Measurements from ENCODE around the gene CNTD1. TPM values are rescaled to one million over a fixed set of nuclear protein-coding genes. Genes with fewer than 3 reads are reported as not detected.

The CNTD1 gene
- total and polyA plus RNA-seq, 2 experiments from 2014 or later: 1.1 TPM; not detected in 1

DNA sequence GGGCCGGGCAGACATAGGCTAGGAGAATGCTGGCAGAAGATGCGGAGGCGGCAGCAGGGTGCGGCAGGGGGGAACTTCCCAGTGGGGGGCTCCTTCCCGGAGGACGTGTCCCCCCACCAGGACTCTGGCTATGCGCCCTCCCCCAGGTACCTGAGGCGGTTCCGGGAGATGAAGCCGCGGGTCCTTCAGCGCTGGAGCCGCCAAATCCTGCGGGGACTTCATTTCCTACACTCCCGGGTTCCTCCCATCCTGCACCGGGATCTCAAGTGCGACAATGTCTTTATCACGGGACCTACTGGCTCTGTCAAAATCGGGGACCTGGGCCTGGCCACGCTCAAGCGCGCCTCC lies 14.9 kb upstream of the CNTD1 start:
- TF ChIP-seq, protein P1, sequence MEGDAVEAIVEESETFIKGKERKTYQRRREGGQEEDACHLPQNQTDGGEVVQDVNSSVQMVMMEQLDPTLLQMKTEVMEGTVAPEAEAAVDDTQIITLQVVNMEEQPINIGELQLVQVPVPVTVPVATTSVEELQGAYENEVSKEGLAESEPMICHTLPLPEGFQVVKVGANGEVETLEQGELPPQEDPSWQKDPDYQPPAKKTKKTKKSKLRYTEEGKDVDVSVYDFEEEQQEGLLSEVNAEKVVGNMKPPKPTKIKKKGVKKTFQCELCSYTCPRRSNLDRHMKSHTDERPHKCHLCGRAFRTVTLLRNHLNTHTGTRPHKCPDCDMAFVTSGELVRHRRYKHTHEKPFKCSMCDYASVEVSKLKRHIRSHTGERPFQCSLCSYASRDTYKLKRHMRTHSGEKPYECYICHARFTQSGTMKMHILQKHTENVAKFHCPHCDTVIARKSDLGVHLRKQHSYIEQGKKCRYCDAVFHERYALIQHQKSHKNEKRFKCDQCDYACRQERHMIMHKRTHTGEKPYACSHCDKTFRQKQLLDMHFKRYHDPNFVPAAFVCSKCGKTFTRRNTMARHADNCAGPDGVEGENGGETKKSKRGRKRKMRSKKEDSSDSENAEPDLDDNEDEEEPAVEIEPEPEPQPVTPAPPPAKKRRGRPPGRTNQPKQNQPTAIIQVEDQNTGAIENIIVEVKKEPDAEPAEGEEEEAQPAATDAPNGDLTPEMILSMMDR (conservative IDR thresholded peaks at IDR 0.05; ENCODE audit: low read depth in 2 of 2): no peak
- TF ChIP-seq ZNF114 (CRISPR knock-in tag; IDR thresholded peaks at IDR 0.05) (no peak), EZH2 (IDR thresholded peaks at IDR 0.05; ENCODE audit: low read depth, unreplicated experiment) (no peak)
- TF ChIP-seq, protein P2, sequence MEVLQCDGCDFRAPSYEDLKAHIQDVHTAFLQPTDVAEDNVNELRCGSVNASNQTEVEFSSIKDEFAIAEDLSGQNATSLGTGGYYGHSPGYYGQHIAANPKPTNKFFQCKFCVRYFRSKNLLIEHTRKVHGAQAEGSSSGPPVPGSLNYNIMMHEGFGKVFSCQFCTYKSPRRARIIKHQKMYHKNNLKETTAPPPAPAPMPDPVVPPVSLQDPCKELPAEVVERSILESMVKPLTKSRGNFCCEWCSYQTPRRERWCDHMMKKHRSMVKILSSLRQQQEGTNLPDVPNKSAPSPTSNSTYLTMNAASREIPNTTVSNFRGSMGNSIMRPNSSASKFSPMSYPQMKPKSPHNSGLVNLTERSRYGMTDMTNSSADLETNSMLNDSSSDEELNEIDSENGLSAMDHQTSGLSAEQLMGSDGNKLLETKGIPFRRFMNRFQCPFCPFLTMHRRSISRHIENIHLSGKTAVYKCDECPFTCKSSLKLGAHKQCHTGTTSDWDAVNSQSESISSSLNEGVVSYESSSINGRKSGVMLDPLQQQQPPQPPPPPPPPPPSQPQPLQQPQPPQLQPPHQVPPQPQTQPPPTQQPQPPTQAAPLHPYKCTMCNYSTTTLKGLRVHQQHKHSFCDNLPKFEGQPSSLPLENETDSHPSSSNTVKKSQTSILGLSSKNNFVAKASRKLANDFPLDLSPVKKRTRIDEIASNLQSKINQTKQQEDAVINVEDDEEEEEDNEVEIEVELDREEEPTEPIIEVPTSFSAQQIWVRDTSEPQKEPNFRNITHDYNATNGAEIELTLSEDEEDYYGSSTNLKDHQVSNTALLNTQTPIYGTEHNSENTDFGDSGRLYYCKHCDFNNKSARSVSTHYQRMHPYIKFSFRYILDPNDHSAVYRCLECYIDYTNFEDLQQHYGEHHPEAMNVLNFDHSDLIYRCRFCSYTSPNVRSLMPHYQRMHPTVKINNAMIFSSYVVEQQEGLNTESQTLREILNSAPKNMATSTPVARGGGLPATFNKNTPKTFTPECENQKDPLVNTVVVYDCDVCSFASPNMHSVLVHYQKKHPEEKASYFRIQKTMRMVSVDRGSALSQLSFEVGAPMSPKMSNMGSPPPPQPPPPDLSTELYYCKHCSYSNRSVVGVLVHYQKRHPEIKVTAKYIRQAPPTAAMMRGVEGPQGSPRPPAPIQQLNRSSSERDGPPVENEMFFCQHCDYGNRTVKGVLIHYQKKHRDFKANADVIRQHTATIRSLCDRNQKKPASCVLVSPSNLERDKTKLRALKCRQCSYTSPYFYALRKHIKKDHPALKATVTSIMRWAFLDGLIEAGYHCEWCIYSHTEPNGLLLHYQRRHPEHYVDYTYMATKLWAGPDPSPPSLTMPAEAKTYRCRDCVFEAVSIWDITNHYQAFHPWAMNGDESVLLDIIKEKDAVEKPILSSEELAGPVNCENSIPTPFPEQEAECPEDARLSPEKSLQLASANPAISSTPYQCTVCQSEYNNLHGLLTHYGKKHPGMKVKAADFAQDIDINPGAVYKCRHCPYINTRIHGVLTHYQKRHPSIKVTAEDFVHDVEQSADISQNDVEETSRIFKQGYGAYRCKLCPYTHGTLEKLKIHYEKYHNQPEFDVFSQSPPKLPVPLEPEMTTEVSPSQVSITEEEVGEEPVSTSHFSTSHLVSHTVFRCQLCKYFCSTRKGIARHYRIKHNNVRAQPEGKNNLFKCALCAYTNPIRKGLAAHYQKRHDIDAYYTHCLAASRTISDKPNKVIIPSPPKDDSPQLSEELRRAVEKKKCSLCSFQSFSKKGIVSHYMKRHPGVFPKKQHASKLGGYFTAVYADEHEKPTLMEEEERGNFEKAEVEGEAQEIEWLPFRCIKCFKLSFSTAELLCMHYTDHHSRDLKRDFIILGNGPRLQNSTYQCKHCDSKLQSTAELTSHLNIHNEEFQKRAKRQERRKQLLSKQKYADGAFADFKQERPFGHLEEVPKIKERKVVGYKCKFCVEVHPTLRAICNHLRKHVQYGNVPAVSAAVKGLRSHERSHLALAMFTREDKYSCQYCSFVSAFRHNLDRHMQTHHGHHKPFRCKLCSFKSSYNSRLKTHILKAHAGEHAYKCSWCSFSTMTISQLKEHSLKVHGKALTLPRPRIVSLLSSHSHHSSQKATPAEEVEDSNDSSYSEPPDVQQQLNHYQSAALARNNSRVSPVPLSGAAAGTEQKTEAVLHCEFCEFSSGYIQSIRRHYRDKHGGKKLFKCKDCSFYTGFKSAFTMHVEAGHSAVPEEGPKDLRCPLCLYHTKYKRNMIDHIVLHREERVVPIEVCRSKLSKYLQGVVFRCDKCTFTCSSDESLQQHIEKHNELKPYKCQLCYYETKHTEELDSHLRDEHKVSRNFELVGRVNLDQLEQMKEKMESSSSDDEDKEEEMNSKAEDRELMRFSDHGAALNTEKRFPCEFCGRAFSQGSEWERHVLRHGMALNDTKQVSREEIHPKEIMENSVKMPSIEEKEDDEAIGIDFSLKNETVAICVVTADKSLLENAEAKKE (CRISPR knock-in tag; IDR thresholded peaks at IDR 0.05): no peak
- no peaks in the 10 kb centered on the region for H3K9me2 ChIP-seq (ENCODE audit: insufficient read depth)
- no peaks in the 10 kb centered on the region for H3K36me3 ChIP-seq (ENCODE audit: insufficient read depth)
- DNase-seq (ENCODE audit: low spot score) (no peak), ATAC-seq (no peak)
- peaks cover 21% of the 10 kb centered on the region; the same call in 1 of the 2 replicates for H3K4me1 ChIP-seq (ENCODE audit: insufficient read depth)
- H3K4me3 Mint-ChIP-seq: no peak overlapping the region
- no peak overlapping the region for H3K27ac Mint-ChIP-seq
- H3K79me2 ChIP-seq (replicated peaks; ENCODE audit: insufficient read depth): no peaks in the 10 kb centered on the region
- H3K27me3 ChIP-seq (ENCODE audit: insufficient read depth): peaks cover 34% of the 10 kb centered on the region
- H3K4me1 Mint-ChIP-seq: peaks cover 24% of the 10 kb centered on the region
- H3K27ac ChIP-seq (ENCODE audit: low read depth): no peak overlapping the region
- H2AFZ ChIP-seq: no peak overlapping the region
- no peak overlapping the region for H3K4me3 ChIP-seq
- H3F3A ChIP-seq (replicated peaks; ENCODE audit: low read depth): peaks cover 12% of the 10 kb centered on the region; the same call in 1 of the 2 replicates
- no peaks in the 10 kb centered on the region; the same call in 2 of the 3 replicates for H3K9me3 Mint-ChIP-seq
- H3K27me3 Mint-ChIP-seq (ENCODE audit: insufficient read depth, low read depth, poor library complexity): peaks cover 44% of the 10 kb centered on the region
- peaks cover 10% of the 10 kb centered on the region; the same call in 1 of the 3 replicates for H3K36me3 Mint-ChIP-seq (ENCODE audit: low read depth)
- no peak overlapping the region for H3K4me2 ChIP-seq
- H4K20me1 ChIP-seq (replicated peaks; ENCODE audit: insufficient read depth): no peaks in the 10 kb centered on the region
